ENCODE data around the gene C4orf50.

DNA sequence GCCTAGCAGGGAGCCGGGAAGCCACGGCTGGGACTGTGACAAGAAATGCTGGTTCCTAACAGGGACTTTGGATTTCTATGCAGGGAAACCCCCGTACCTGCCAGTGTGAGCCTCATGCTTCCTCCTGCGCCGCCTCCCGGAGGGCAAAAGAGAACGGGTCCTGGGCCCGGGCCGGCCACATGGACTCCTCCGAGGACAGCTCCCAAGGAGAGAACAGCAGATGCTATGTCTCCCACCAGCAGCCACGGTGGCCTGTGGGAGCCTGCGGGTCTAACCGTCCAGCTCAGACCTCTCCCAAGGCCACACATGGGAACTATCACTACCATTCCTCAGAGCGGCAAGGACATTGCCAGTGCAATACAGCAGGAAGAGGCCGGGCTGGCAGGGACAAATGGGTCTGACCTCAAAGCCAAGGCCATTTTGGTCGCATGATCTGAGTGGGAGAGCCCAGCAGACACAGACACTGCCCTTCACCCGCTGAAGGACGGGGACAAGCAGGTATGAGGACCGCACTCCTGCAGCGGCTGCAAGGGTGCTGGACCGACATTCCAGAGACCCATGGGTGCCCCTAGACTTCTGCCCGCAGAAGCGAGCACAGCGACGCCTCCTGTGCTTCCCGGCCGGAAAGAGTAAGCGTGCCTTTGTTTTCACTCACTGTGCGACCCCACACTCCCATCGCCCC, 4.5 kb upstream of the C4orf50 start:
- TF ChIP-seq, protein P1, sequence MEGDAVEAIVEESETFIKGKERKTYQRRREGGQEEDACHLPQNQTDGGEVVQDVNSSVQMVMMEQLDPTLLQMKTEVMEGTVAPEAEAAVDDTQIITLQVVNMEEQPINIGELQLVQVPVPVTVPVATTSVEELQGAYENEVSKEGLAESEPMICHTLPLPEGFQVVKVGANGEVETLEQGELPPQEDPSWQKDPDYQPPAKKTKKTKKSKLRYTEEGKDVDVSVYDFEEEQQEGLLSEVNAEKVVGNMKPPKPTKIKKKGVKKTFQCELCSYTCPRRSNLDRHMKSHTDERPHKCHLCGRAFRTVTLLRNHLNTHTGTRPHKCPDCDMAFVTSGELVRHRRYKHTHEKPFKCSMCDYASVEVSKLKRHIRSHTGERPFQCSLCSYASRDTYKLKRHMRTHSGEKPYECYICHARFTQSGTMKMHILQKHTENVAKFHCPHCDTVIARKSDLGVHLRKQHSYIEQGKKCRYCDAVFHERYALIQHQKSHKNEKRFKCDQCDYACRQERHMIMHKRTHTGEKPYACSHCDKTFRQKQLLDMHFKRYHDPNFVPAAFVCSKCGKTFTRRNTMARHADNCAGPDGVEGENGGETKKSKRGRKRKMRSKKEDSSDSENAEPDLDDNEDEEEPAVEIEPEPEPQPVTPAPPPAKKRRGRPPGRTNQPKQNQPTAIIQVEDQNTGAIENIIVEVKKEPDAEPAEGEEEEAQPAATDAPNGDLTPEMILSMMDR (IDR thresholded peaks at IDR 0.05; ENCODE audit: insufficient read depth, low read length, poor library complexity, severe bottlenecking) = no peak
- TF ChIP-seq EZH2phosphoT487 (conservative IDR thresholded peaks at IDR 0.05; ENCODE audit: low read length) = no peak

Measured in SU-DHL-6 (cell line).